22Rv1 (cell line): Measurements from ENCODE around the gene ST3GAL6.

Experiments used
- H3K27ac ChIP-seq: fragments of 450-650 bp; 2 replicates; pipeline ENCODE4 v1.5.1; 2017
- ZFX ChIP-seq: fragments of 450-650 bp; IDR thresholded peaks from 2 replicates; pipeline ENCODE4 v1.6.1; 2017; ENCODE audit warnings: antibody characterized with exemption, borderline replicate concordance
- TF ChIP-seq, protein P1 (sequence below): fragments of 450-650 bp; IDR thresholded peaks from 2 replicates; pipeline ENCODE4 v1.5.1; 2017; ENCODE audit warnings: mild to moderate bottlenecking

The ST3GAL6 gene, protein sequence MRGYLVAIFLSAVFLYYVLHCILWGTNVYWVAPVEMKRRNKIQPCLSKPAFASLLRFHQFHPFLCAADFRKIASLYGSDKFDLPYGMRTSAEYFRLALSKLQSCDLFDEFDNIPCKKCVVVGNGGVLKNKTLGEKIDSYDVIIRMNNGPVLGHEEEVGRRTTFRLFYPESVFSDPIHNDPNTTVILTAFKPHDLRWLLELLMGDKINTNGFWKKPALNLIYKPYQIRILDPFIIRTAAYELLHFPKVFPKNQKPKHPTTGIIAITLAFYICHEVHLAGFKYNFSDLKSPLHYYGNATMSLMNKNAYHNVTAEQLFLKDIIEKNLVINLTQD

DNA sequence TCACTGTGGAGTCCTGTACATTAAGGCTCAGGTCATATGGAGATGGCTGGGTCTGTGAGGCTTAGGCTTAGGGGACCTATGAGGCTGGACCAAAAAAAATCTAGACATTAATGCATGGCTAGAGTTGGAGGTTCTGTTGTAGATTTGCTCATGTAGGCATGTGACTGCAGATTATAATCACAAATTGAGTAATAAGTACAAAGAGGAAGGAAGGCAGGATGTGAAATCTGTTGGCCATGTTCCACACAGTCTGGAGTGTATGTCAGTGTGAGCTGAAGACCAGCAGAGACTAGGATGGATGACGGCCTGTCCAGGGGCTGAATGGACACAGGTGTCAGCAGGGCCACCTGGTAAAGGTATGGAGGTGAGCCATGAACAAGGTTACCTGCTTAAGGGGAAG lies at the start of gene ST3GAL6:
TSS of gene ST3GAL6 (plus strand) at position 265 of the 400 bp plus-strand sequence. CDS start 5,101 bp downstream, outside the sequence.
- H3K27ac ChIP-seq = no peak within 1 kb of the TSS
- no peak for TF ChIP-seq ZFX
- TF ChIP-seq, protein P1, sequence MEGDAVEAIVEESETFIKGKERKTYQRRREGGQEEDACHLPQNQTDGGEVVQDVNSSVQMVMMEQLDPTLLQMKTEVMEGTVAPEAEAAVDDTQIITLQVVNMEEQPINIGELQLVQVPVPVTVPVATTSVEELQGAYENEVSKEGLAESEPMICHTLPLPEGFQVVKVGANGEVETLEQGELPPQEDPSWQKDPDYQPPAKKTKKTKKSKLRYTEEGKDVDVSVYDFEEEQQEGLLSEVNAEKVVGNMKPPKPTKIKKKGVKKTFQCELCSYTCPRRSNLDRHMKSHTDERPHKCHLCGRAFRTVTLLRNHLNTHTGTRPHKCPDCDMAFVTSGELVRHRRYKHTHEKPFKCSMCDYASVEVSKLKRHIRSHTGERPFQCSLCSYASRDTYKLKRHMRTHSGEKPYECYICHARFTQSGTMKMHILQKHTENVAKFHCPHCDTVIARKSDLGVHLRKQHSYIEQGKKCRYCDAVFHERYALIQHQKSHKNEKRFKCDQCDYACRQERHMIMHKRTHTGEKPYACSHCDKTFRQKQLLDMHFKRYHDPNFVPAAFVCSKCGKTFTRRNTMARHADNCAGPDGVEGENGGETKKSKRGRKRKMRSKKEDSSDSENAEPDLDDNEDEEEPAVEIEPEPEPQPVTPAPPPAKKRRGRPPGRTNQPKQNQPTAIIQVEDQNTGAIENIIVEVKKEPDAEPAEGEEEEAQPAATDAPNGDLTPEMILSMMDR = no peak

DNA sequence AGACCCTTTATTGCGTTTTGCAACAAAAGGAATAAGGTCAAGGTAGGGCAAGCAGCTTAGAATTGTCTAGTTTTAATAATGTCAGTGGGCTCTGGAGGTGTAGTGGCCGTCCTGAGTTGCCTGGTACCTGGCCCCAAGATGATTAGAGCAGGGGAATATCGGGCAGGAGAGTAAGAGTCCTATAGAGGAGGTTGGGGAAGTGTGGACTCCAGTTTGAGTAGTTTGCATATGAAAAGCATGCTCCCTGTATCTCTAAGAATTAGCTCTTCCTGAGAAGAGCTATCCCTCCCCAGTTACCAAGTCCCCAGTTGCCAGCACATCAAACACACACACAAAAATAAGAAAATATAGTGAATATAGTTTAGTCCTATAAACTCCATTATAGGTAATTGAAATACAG lies 49.2 kb upstream of the ST3GAL6 start:
- TF ChIP-seq, protein P1 = no peak
- no peak for TF ChIP-seq ZFX
- no peak overlapping the region for H3K27ac ChIP-seq

DNA sequence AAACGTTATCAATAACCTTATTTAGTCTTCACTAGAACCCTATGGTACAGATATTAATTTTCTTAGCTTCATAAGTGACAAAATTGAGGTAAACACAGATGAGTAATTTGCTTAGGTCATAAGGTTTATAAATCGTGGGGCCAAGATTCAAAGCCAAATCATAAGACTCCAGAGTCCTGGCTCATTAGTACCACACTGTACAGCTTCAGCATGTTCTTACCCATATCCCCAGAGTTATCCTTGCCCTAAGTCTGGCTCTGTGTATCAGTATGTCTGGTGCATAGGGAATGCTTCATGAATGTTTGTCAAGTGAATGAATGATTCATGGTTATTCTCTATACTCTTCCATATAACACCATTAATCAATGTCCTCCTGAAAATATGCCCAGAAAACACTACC lies 45.6 kb upstream of the ST3GAL6 start:
- no peak for TF ChIP-seq ZFX
- TF ChIP-seq, protein P1 = no peak
- H3K27ac ChIP-seq = no peak overlapping the region

DNA sequence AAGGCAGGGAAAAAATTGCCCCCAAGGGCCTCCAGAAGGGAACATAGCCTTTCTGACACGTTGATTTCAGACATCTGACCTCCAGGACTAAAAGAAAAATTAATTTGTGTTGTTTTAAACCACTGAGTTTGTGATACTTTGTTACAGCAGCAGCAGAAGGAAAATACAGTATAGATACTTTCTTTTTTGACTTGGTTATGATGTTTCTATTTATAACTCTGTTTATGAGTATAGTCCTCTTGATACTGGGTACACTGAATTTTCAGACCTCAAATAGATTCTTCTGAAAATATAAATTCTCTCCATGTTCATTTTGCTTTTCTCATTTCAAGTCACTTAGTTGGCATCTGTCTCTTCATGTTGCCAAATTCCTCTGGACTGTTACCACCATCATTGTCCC lies 44.4 kb upstream of the ST3GAL6 start:
- TF ChIP-seq, protein P1 = no peak
- TF ChIP-seq ZFX = no peak
- H3K27ac ChIP-seq = no peak overlapping the region

DNA sequence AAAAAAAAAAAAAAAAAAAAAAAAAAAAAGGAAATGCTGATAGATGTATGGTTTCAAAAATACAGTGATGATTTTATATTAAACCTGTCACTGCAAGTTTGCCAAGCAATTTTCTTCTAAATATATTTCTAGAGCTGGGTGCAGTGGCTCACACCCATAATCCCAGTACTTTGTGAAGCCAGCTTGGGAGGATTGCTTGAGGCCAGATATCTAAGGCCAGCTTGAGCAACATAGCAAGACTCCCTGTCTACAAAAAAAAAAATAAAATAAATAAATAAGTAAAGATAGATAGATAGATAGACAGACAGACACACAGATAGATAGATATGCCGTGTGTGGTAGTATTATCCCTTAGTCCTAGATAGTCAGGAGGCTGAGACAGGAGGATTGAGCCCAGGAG lies 41.4 kb upstream of the ST3GAL6 start:
- TF ChIP-seq, protein P1 = no peak
- no peak for TF ChIP-seq ZFX
- H3K27ac ChIP-seq = no peak overlapping the region

DNA sequence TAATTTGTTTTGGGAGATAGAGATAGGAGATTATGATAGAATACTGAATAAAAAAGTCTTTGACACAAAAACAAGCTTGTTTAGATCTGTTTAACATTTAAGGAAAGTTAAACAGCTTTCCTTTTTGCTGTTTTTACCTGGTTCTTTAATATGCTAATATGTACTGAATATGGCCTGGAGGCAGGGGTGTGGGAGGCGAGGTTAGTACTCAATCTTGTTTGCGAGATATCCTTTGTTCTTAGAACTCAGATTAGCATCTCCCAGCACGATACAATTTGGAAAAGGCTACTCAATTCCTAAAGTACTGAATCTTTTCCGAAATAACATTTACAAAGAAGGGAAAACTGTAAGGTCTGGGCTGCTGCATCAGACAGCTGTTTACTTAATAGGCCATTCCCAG lies 40.8 kb upstream of the ST3GAL6 start:
- H3K27ac ChIP-seq = no peak overlapping the region
- TF ChIP-seq, protein P1 = no peak
- no peak for TF ChIP-seq ZFX

DNA sequence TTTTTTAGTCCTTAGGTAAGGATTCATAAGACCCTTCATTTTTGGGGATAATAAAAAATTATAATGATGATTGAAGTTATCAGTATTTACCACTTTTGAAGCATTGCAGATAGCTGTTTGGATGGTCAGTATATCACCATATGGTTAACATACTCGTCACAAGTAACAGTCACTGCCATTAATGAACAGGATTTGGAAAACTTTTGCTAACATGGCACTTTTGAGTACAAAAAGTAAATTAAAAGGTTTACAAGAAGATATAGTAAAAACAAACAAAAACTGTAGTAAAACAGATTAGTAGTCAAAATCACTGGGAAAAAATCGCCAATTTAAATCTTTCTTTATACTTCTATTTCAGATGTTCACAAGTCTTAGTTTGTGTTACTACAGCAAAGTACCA lies 37.8 kb upstream of the ST3GAL6 start:
- no peak for TF ChIP-seq ZFX
- TF ChIP-seq, protein P1 = no peak
- no peak overlapping the region for H3K27ac ChIP-seq
